Heart right ventricle (tissue), 16 donors: ENCODE results near the gene PCMT1. TPM values are rescaled to one million over a fixed set of nuclear protein-coding genes. Genes with fewer than 3 reads are reported as not detected.

Experiments used
- ATAC-seq, 8 donors: fragments of 200-7000 bp; cut with Tn5 transposase; one replicate each; pipeline ENCODE4 v1.9.1; 2020; ENCODE audit warnings: mild to moderate bottlenecking in 8 of 8, moderate library complexity in 8 of 8, moderate number of reproducible peaks in 1 of 8
- DNase-seq, 2 donors: peaks; one replicate each; pipeline ENCODE4 v3.0.0-alpha.2; 2020
- H3K27ac ChIP-seq, 10 donors: fragments of 200-600 bp; sonication (generic) in 2 of 10; one replicate each; pipeline versions ENCODE4 v1.5.0 to v1.8.0; 2020 to 2022; ENCODE audit warnings: mild to moderate bottlenecking in 3 of 10
- H3K27me3 ChIP-seq, 7 donors: fragments of 200-600 bp; one replicate each; pipeline ENCODE4 v1.8.0; 2021 to 2022; ENCODE audit warnings: mild to moderate bottlenecking in 2 of 7
- H3K36me3 ChIP-seq, 9 donors: fragments of 200-600 bp; sonication (generic) in 1 of 9; one replicate each; pipeline versions ENCODE4 v1.5.0 to v1.8.0; 2020 to 2022; ENCODE audit warnings: mild to moderate bottlenecking in 2 of 9
- H3K4me1 ChIP-seq, 9 donors: fragments of 200-600 bp; sonication (generic) in 1 of 9; one replicate each; pipeline versions ENCODE4 v1.5.0 to v1.8.0; 2020 to 2022; ENCODE audit warnings: mild to moderate bottlenecking in 4 of 9
- H3K4me3 ChIP-seq, 10 donors: fragments of 200-600 bp; sonication (generic) in 2 of 10; one replicate each; pipeline versions ENCODE4 v1.5.0 to v1.8.0; 2020 to 2022; ENCODE audit warnings: mild to moderate bottlenecking in 7 of 10, moderate library complexity in 2 of 10
- H3K9me3 ChIP-seq, 11 donors: fragments of 200-600 bp in 10 of 11; sonication (generic) in 2 of 11; one replicate each; pipeline versions ENCODE4 v1.5.0 to v1.8.0; 2013 to 2022; ENCODE audit warnings: mild to moderate bottlenecking in 2 of 11, control low read depth in 1 of 11, moderate library complexity in 1 of 11
- WGBS, 2 donors: extraction: QIAGEN DNeasy Blood & Tissue Kit; methylation state at CpG; one replicate each; pipeline ENCODE4 v1.1.7; 2013; ENCODE audit warnings: inconsistent platforms in 1 of 2; 5-methylcytosine and 5-hydroxymethylcytosine counted together
- intact Hi-C, 10 donors: fragments of 100-400 bp; cut with DNase I; formaldehyde crosslinking; loops; one replicate each; pipeline versions ENCODE4 v1.11.1 to v1.14.2; 2022
- polyA plus RNA-seq, 2 donors: library from polyadenylated mRNA; stranded (reverse); fragments of 200-250 nt; gene quantifications; one replicate each; pipeline ENCODE4 v1.2.3, GENCODE V29; 2013
- total RNA-seq, 10 donors: library from RNA; stranded (reverse); fragmentation: NEBNext Ultra II Directional in 3 of 10; extraction: Animal tissue kit (Norgen Biotek cat#: 25700) in 3 of 10; gene quantifications; one replicate each; pipeline versions ENCODE4 v1.2.1 to v1.2.4, GENCODE V29; 2021 to 2023
- TF ChIP-seq, protein P1 (sequence below), 9 donors: fragments of 200-600 bp; sonication (generic) in 2 of 9; IDR thresholded peaks; one replicate each; pipeline versions ENCODE4 v1.5.0 to v1.8.0; 2021 to 2022; ENCODE audit warnings: antibody characterized with exemption in 9 of 9, mild to moderate bottlenecking in 5 of 9, moderate library complexity in 1 of 9
- donor health status: Arrhythmogenic right ventricular cardiomyopathy.
- donor health status: ischemic (EF 13 %, LVEDD 7.1; RV severe dilation, severe dysfunction).
- donor health status: healthy with polysubstance abuse.
- donor health status: DM: no; HTN: yes; CAD: no.
- donor health status: DM: no; HTN: no; CAD: no.
- donor health status: ischemic (EF 25% LVEDD 6.9; RV normal size, moderate dysfunction).
- donor health status: ischemic (EF 25% LVEDD 5.7; RV mildly dilated, moderate dysfunction).
- donor health status: healthy.
- donor health status: DM: yes; HTN: yes; CAD: no.
- donor health status: Ischemic cardiomyopathy.
- donor health status: ischemic (EF 35%, LVEDD 5.7; RV mildly dilated, moderate dysfunction).
- donor health status: nonischemic (EF 11% LVEDD 7.7; RV severe dilation, severe dysfunction).
- donor health status: DM: yes; HTN: yes; CAD: no.
- donor health status: PGD.
- donor health status: ischemic (EF 29% LVEDD 5.4; RV normal size, mild dysfunction).
- donor health status: nonischemic (EF 23%, LVEDD 6.1; RV moderate dilation, normal function).

PCMT1 gene
- total and polyA plus RNA-seq, 12 donors: 33.3 to 178 (median 151) TPM

- TF ChIP-seq, protein P1, sequence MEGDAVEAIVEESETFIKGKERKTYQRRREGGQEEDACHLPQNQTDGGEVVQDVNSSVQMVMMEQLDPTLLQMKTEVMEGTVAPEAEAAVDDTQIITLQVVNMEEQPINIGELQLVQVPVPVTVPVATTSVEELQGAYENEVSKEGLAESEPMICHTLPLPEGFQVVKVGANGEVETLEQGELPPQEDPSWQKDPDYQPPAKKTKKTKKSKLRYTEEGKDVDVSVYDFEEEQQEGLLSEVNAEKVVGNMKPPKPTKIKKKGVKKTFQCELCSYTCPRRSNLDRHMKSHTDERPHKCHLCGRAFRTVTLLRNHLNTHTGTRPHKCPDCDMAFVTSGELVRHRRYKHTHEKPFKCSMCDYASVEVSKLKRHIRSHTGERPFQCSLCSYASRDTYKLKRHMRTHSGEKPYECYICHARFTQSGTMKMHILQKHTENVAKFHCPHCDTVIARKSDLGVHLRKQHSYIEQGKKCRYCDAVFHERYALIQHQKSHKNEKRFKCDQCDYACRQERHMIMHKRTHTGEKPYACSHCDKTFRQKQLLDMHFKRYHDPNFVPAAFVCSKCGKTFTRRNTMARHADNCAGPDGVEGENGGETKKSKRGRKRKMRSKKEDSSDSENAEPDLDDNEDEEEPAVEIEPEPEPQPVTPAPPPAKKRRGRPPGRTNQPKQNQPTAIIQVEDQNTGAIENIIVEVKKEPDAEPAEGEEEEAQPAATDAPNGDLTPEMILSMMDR (IDR thresholded peaks at IDR 0.05): no peak
- H3K27ac ChIP-seq: peak overlapping the region in 5 of 10 donors; percentile 23 to 61 (median 45)
- no peaks in the 10 kb centered on the region for H3K9me3 ChIP-seq
- no peak for DNase-seq
- peaks cover 0 to 68% (median 38%) of the 10 kb centered on the region in 9 donors for H3K4me1 ChIP-seq
- H3K4me3 ChIP-seq: no peak overlapping the region
- 76 to 77% methylated on average over 9 of the region's 9 CpGs for WGBS, 2 donors
- no peaks in the 10 kb centered on the region for H3K27me3 ChIP-seq
- peak; percentile 34 to 94 (median 79) for ATAC-seq
- intact Hi-C loops: no loop called here
- peaks cover 0 to 31% (median 9%) of the 10 kb centered on the region in 9 donors for H3K36me3 ChIP-seq
These were observed 6.0 kb downstream of the PCMT1 start for GRCh38 chr6:149755300-149756260.

GRCh38 chr6:149756261-149756636 is 6.7 kb downstream of the PCMT1 start:
- H3K9me3 ChIP-seq: no peaks in the 10 kb centered on the region
- 93% methylated on average over 7 of the region's 7 CpGs for WGBS, 2 donors
- peaks cover 0 to 67% (median 31%) of the 10 kb centered on the region in 9 donors for H3K4me1 ChIP-seq
- TF ChIP-seq, protein P1 (IDR thresholded peaks at IDR 0.05): no peak
- peak overlapping the region in 3 of 10 donors; percentile 33 to 61 (median 45) for H3K27ac ChIP-seq
- ATAC-seq: no peak
- intact Hi-C loops: no loop called here
- DNase-seq: no peak
- H3K27me3 ChIP-seq: no peaks in the 10 kb centered on the region
- H3K36me3 ChIP-seq: peaks cover 0 to 35% (median 10%) of the 10 kb centered on the region in 9 donors
- no peak overlapping the region for H3K4me3 ChIP-seq

- Histone ChIP-seq H3K27me3 (no peaks in the 10 kb centered on the region), H3K4me3 (no peak overlapping the region), H3K9me3 (peaks cover 0 to 10% (median 5%) of the 10 kb centered on the region in 11 donors), H3K27ac (peak overlapping the region in 1 of 10 donors; percentile 11), H3K36me3 (peaks cover 0 to 44% (median 18%) of the 10 kb centered on the region in 9 donors), H3K4me1 (peaks cover 0 to 53% (median 8%) of the 10 kb centered on the region in 9 donors)
- 91 to 98% methylated on average over 1 of the region's 1 CpG for WGBS, 2 donors
- DNase-seq: no peak
- TF ChIP-seq, protein P1 (IDR thresholded peaks at IDR 0.05): no peak
- no peak for ATAC-seq
- intact Hi-C loops: no loop called here
These were observed 11.9 kb downstream of the PCMT1 start for GRCh38 chr6:149761438-149761837.

- intact Hi-C loops: no loop called here
- ATAC-seq: no peak
- Histone ChIP-seq H3K36me3 (peaks cover 0 to 43% (median 18%) of the 10 kb centered on the region in 9 donors), H3K4me3 (no peak overlapping the region), H3K4me1 (peaks cover 0 to 52% (median 0%) of the 10 kb centered on the region in 9 donors), H3K27me3 (no peaks in the 10 kb centered on the region), H3K27ac (peak overlapping the region in 1 of 10 donors; percentile 17), H3K9me3 (peaks cover 0 to 13% (median 6%) of the 10 kb centered on the region in 11 donors)
- no peak for DNase-seq
- TF ChIP-seq, protein P1 (IDR thresholded peaks at IDR 0.05): no peak
These were observed 14.3 kb downstream of the PCMT1 start for GRCh38 chr6:149763866-149764265.
